Prostate gland (tissue), 2 donors: ENCODE data around the gene SPTB. TPM values are rescaled to one million over a fixed set of nuclear protein-coding genes. Genes with fewer than 3 reads are reported as not detected.

Experiments used
- DNase-seq: peaks from one replicate; pipeline ENCODE4 v3.0.0-alpha.2; 2019; ENCODE audit warnings: low spot score
- H3K27ac ChIP-seq, 2 donors: fragments of 200-600 bp; sonication (generic); 2 replicates each; pipeline ENCODE4 v1.5.1; 2017 to 2019
- H3K27me3 ChIP-seq: fragments of 200-600 bp; sonication (generic); replicated peaks from 2 replicates; pipeline ENCODE4 v1.5.1; 2019; ENCODE audit not compliant: insufficient read depth
- H3K36me3 ChIP-seq, 2 donors: fragments of 200-600 bp; sonication (generic); 1 replicate in 1 of 2; 2 replicates in 1 of 2; pipeline versions ENCODE4 v1.5.1 to v1.8.1; 2017 to 2019
- H3K4me1 ChIP-seq: fragments of 200-600 bp; sonication (generic); replicated peaks from 2 replicates; pipeline ENCODE4 v1.5.1; 2019
- H3K4me3 ChIP-seq, 2 donors: fragments of 200-600 bp; sonication (generic); 2 replicates each; pipeline ENCODE4 v1.5.1; 2017 to 2019
- H3K9me3 ChIP-seq: fragments of 200-600 bp; sonication (generic); 2 replicates; pipeline ENCODE4 v1.5.1; 2017
- CTCF ChIP-seq, 4 experiments: fragments of 200-600 bp in 2 of 4; fragments of 450-650 bp in 2 of 4; sonication (generic) in 2 of 4; IDR thresholded peaks; 1 replicate in 3 of 4; 2 replicates in 1 of 4; pipeline ENCODE4 v1.5.1; 2016 to 2019; ENCODE audit warnings: antibody characterized with exemption in 4 of 4, mild to moderate bottlenecking in 2 of 4, moderate library complexity in 2 of 4
- POLR2A ChIP-seq: fragments of 450-650 bp; IDR thresholded peaks from one replicate; pipeline ENCODE4 v1.6.1; 2016; ENCODE audit warnings: antibody characterized with exemption, mild to moderate bottlenecking
- POLR2AphosphoS5 ChIP-seq: sonication (generic); formaldehyde crosslinking; IDR thresholded peaks from one replicate; pipeline ENCODE4 v1.6.1; 2017; ENCODE audit warnings: antibody characterized with exemption
- WGBS: methylation state at CpG from one replicate; pipeline ENCODE4 v1.1.5; 2018; 5-methylcytosine and 5-hydroxymethylcytosine counted together
- intact Hi-C: fragments of 100-400 bp; cut with DNase I; formaldehyde crosslinking; loops from one replicate; pipeline ENCODE4 v1.14.2; 2022
- total RNA-seq, 2 donors: library from RNA; depleted of rRNA; stranded (reverse); fragments of >200 nt; gene quantifications; one replicate each; pipeline ENCODE4 v1.1.0, GENCODE V29; 2016

The SPTB gene
- total RNA-seq, 2 donors from 2014 or later, result 2.7 to 3.7 TPM

- H3K4me3 ChIP-seq, result no peak overlapping the region
- intact Hi-C loops, result no loop called here
- no peak for TF ChIP-seq CTCF (IDR thresholded peaks at IDR 0.05)
- no peak for TF ChIP-seq POLR2AphosphoS5
- no peak for TF ChIP-seq POLR2A
- WGBS, result 95% methylated on average over 14 of the region's 16 CpGs
- DNase-seq, result no peak
- H3K27me3 ChIP-seq, result no peaks in the 10 kb centered on the region
- H3K36me3 ChIP-seq, result no peaks in the 10 kb centered on the region
- H3K4me1 ChIP-seq, result no peaks in the 10 kb centered on the region
- no peak overlapping the region for H3K27ac ChIP-seq
- no peaks in the 10 kb centered on the region for H3K9me3 ChIP-seq
Observed at GRCh38 chr14:64795211-64795610, 84.5 kb downstream of the SPTB start.

- no peak overlapping the region for H3K27ac ChIP-seq
- no peaks in the 10 kb centered on the region for H3K36me3 ChIP-seq
- no peaks in the 10 kb centered on the region for H3K9me3 ChIP-seq
- H3K4me3 ChIP-seq, result no peak overlapping the region
- WGBS, result 97% methylated on average over 26 of the region's 26 CpGs
- no peaks in the 10 kb centered on the region for H3K4me1 ChIP-seq
- TF ChIP-seq POLR2AphosphoS5, result no peak
- no peak for TF ChIP-seq POLR2A
- TF ChIP-seq CTCF (IDR thresholded peaks at IDR 0.05), result no peak
- intact Hi-C loops, result no loop called here
- no peak for DNase-seq
- no peaks in the 10 kb centered on the region for H3K27me3 ChIP-seq
Observed at GRCh38 chr14:64792871-64793560, 86.7 kb downstream of the SPTB start.

- WGBS, result 80% methylated on average over 4 of the region's 4 CpGs
- H3K4me1 ChIP-seq, result no peaks in the 10 kb centered on the region
- H3K27ac ChIP-seq, result no peak overlapping the region
- no peak for DNase-seq
- intact Hi-C loops, result no loop called here
- no peaks in the 10 kb centered on the region for H3K9me3 ChIP-seq
- H3K4me3 ChIP-seq, result no peak overlapping the region
- TF ChIP-seq CTCF (IDR thresholded peaks at IDR 0.05), result no peak
- no peak for TF ChIP-seq POLR2A
- no peak for TF ChIP-seq POLR2AphosphoS5
- H3K27me3 ChIP-seq, result no peaks in the 10 kb centered on the region
- no peaks in the 10 kb centered on the region for H3K36me3 ChIP-seq
Observed at GRCh38 chr14:64792231-64792630, 87.5 kb downstream of the SPTB start.

- Histone ChIP-seq H3K27me3 (no peaks in the 10 kb centered on the region), H3K27ac (no peak overlapping the region), H3K4me3 (no peak overlapping the region), H3K36me3 (no peaks in the 10 kb centered on the region), H3K9me3 (no peaks in the 10 kb centered on the region), H3K4me1 (no peaks in the 10 kb centered on the region)
- DNase-seq, result no peak
- WGBS, result 72% methylated on average over 6 of the region's 6 CpGs
- intact Hi-C loops, result no loop called here
- TF ChIP-seq POLR2AphosphoS5 (no peak), POLR2A (no peak), CTCF (IDR thresholded peaks at IDR 0.05) (no peak)
Observed at GRCh38 chr14:64790478-64790877, 89.2 kb downstream of the SPTB start.

- H3K27ac ChIP-seq, result no peak overlapping the region
- no peaks in the 10 kb centered on the region for H3K27me3 ChIP-seq
- intact Hi-C loops, result no loop called here
- no peaks in the 10 kb centered on the region for H3K4me1 ChIP-seq
- WGBS, result 67% methylated on average over 5 of the region's 5 CpGs
- H3K4me3 ChIP-seq, result no peak overlapping the region
- H3K36me3 ChIP-seq, result no peaks in the 10 kb centered on the region
- H3K9me3 ChIP-seq, result no peaks in the 10 kb centered on the region
- TF ChIP-seq POLR2AphosphoS5 (no peak), POLR2A (no peak), CTCF (IDR thresholded peaks at IDR 0.05) (no peak)
- no peak for DNase-seq
Observed at GRCh38 chr14:64789696-64790095, 90.0 kb downstream of the SPTB start.
